Neural cell (in vitro differentiated cells): ENCODE results near the gene HIP1. TPM values are rescaled to one million over a fixed set of nuclear protein-coding genes. Genes with fewer than 3 reads are reported as not detected.

Experiments used
- H2AFZ ChIP-seq: fragments of 200-600, 300-800 bp; sonication (generic), shearing (Covaris generic); 2 replicates; pipeline ENCODE4 v1.6.0; 2014; ENCODE audit warnings: low read depth, mild to moderate bottlenecking, antibody characterized with exemption, low read length, moderate library complexity
- H3F3A ChIP-seq: fragments of 200-600 bp; shearing (Covaris generic); 2 replicates; pipeline ENCODE4 v1.6.1; 2016; ENCODE audit warnings: mild to moderate bottlenecking, moderate library complexity, mixed read lengths, antibody characterized with exemption, low read length; ENCODE audit not compliant: insufficient read depth, poor library complexity, severe bottlenecking
- H3K27ac ChIP-seq: fragments of 200-600, 300-800 bp; sonication (generic), shearing (Covaris generic); 2 replicates; pipeline ENCODE4 v1.5.1; 2014; ENCODE audit warnings: mild to moderate bottlenecking, low read length, moderate library complexity
- H3K27me3 ChIP-seq: fragments of 300-800, 200-600 bp; sonication (generic), shearing (Covaris generic); 2 replicates; pipeline ENCODE4 v1.6.0; 2014; ENCODE audit warnings: mild to moderate bottlenecking, low read depth, low read length, moderate library complexity; ENCODE audit not compliant: insufficient read depth
- H3K36me3 ChIP-seq: fragments of 300-800, 200-600 bp; sonication (generic), shearing (Covaris generic); 2 replicates; pipeline ENCODE4 v1.5.1; 2014; ENCODE audit warnings: mild to moderate bottlenecking, antibody characterized with exemption, low read length, moderate library complexity; ENCODE audit not compliant: insufficient read depth
- H3K4me2 ChIP-seq: fragments of 300-800, 200-600 bp; sonication (generic), shearing (Covaris generic); 2 replicates; pipeline ENCODE4 v1.6.0; 2014; ENCODE audit warnings: mild to moderate bottlenecking, low read length
- H3K4me3 ChIP-seq: fragments of 300-800, 200-600 bp; sonication (generic), shearing (Covaris generic); 2 replicates; pipeline ENCODE4 v1.5.1; 2014; ENCODE audit warnings: mild to moderate bottlenecking, low read length, moderate library complexity
- H3K79me2 ChIP-seq: fragments of 200-600 bp; shearing (Covaris generic); replicated peaks from 2 replicates; pipeline ENCODE4 v1.6.0; 2014; ENCODE audit warnings: mild to moderate bottlenecking, low read length, moderate library complexity; ENCODE audit not compliant: insufficient read depth
- H3K9ac ChIP-seq: fragments of 300-800, 200-600 bp; sonication (generic), shearing (Covaris generic); 2 replicates; pipeline ENCODE4 v1.6.1; 2016; ENCODE audit warnings: mild to moderate bottlenecking, low read length, mixed read lengths
- H3K9me2 ChIP-seq: fragments of 200-600 bp; shearing (Covaris generic); 2 replicates; pipeline ENCODE4 v1.6.1; 2016; ENCODE audit warnings: mild to moderate bottlenecking, low read length, mixed read lengths; ENCODE audit not compliant: insufficient read depth
- H3K9me3 ChIP-seq: fragments of 200-600, 300-800 bp; sonication (generic), shearing (Covaris generic); 2 replicates; pipeline ENCODE4 v1.6.1; 2016; ENCODE audit warnings: mild to moderate bottlenecking, mixed run types, low read length, moderate library complexity, mixed read lengths
- H4K20me1 ChIP-seq: fragments of 200-600 bp; shearing (Covaris generic); 2 replicates; pipeline ENCODE4 v1.6.1; 2016; ENCODE audit warnings: mild to moderate bottlenecking, mixed run types; ENCODE audit not compliant: insufficient read depth
- CTCF ChIP-seq: fragments of 450-650 bp; IDR thresholded peaks from 2 replicates; pipeline ENCODE4 v1.5.1; 2014; ENCODE audit warnings: antibody characterized with exemption, mild to moderate bottlenecking, moderate library complexity; ENCODE audit not compliant: poor library complexity, severe bottlenecking
- EP300 ChIP-seq: fragments of 450-650 bp; conservative IDR thresholded peaks from 2 replicates; pipeline ENCODE4 v1.6.1; 2014; ENCODE audit warnings: antibody characterized with exemption, mild to moderate bottlenecking, moderate library complexity; ENCODE audit not compliant: poor library complexity, severe bottlenecking
- EZH2 ChIP-seq: fragments of 200-600, 300-800 bp; shearing (Covaris generic), sonication (generic); IDR thresholded peaks from 2 replicates; pipeline ENCODE4 v1.6.1; 2014; ENCODE audit warnings: antibody characterized with exemption, low read length, borderline replicate concordance, mild to moderate bottlenecking; ENCODE audit not compliant: insufficient read depth, poor library complexity, severe bottlenecking
- MXI1 ChIP-seq: fragments of 450-650 bp; conservative IDR thresholded peaks from 2 replicates; pipeline ENCODE4 v1.6.1; 2014; ENCODE audit warnings: antibody characterized with exemption, mild to moderate bottlenecking; ENCODE audit not compliant: poor library complexity, severe bottlenecking
- POLR2AphosphoS5 ChIP-seq: IDR thresholded peaks from 2 replicates; pipeline ENCODE4 v1.6.1; 2012
- RAD21 ChIP-seq: fragments of 450-650 bp; conservative IDR thresholded peaks from 2 replicates; pipeline ENCODE4 v1.6.1; 2014; ENCODE audit warnings: antibody characterized with exemption, mild to moderate bottlenecking, moderate library complexity
- REST ChIP-seq: IDR thresholded peaks from 2 replicates; pipeline ENCODE4 v1.6.1; 2012; ENCODE audit warnings: borderline replicate concordance
- SMC3 ChIP-seq: fragments of 450-650 bp; conservative IDR thresholded peaks from 2 replicates; pipeline ENCODE4 v1.6.1; 2014; ENCODE audit warnings: antibody characterized with exemption, mild to moderate bottlenecking, moderate library complexity; ENCODE audit not compliant: poor library complexity
- TAF1 ChIP-seq: IDR thresholded peaks from 2 replicates; pipeline ENCODE4 v1.6.1; 2012; ENCODE audit warnings: low read depth
- polyA plus RNA-seq: library from polyadenylated mRNA; depleted of rRNA; stranded (reverse); fragments of >200 nt; gene quantifications from 2 replicates; pipeline ENCODE4 v1.2.3, GENCODE V29; 2014

Gene HIP1
- polyA plus RNA-seq, 1 donor from 2014 or later = 12.9 TPM

- Histone ChIP-seq H3K36me3 (no peaks in the 10 kb centered on the region), H3K9ac (no peak overlapping the region), H3K4me3 (no peak overlapping the region), H2AFZ (no peak overlapping the region), H3K27ac (no peak overlapping the region), H3K27me3 (no peaks in the 10 kb centered on the region), H3F3A (no peaks in the 10 kb centered on the region), H3K9me3 (no peaks in the 10 kb centered on the region), H3K9me2 (no peaks in the 10 kb centered on the region), H4K20me1 (no peaks in the 10 kb centered on the region), H3K4me2 (no peak overlapping the region), H3K79me2 (no peaks in the 10 kb centered on the region)
- no peak for TF ChIP-seq EZH2
- no peak for TF ChIP-seq POLR2AphosphoS5
- no peak for TF ChIP-seq EP300
- no peak for TF ChIP-seq MXI1
- no peak for TF ChIP-seq CTCF
- TF ChIP-seq RAD21 = no peak
- no peak for TF ChIP-seq TAF1
- no peak for TF ChIP-seq REST
- no peak for TF ChIP-seq SMC3
Measured at GRCh38 chr7:75702515-75702914, 36.2 kb downstream of the HIP1 start.

GRCh38 chr7:75699993-75700392 is 38.7 kb downstream of the HIP1 start:
- no peaks in the 10 kb centered on the region for H3F3A ChIP-seq
- no peaks in the 10 kb centered on the region for H3K9me3 ChIP-seq
- H3K27ac ChIP-seq = no peak overlapping the region
- no peak overlapping the region for H3K9ac ChIP-seq
- TF ChIP-seq MXI1 = no peak
- H2AFZ ChIP-seq = no peak overlapping the region
- H3K79me2 ChIP-seq = no peaks in the 10 kb centered on the region
- H3K4me2 ChIP-seq = no peak overlapping the region
- H3K4me3 ChIP-seq = no peak overlapping the region
- H3K36me3 ChIP-seq = no peaks in the 10 kb centered on the region
- H3K27me3 ChIP-seq = no peaks in the 10 kb centered on the region
- no peaks in the 10 kb centered on the region for H3K9me2 ChIP-seq
- no peaks in the 10 kb centered on the region for H4K20me1 ChIP-seq

- Histone ChIP-seq H3K9ac (no peak overlapping the region), H3K4me3 (no peak overlapping the region), H3K27me3 (no peaks in the 10 kb centered on the region), H3K36me3 (no peaks in the 10 kb centered on the region), H3F3A (no peaks in the 10 kb centered on the region), H4K20me1 (no peaks in the 10 kb centered on the region), H3K79me2 (no peaks in the 10 kb centered on the region), H2AFZ (no peak overlapping the region), H3K27ac (no peak overlapping the region), H3K9me3 (no peaks in the 10 kb centered on the region), H3K4me2 (no peak overlapping the region), H3K9me2 (no peaks in the 10 kb centered on the region)
- TF ChIP-seq REST (no peak), TAF1 (no peak), EZH2 (no peak), CTCF (no peak), SMC3 (no peak), EP300 (no peak), POLR2AphosphoS5 (no peak), MXI1 (no peak), RAD21 (no peak)
Measured at GRCh38 chr7:75698358-75698757, 40.4 kb downstream of the HIP1 start.
